HG03139 (cell line): ENCODE data around the gene LTA4H.
"Not testable (repeated sequence)": the region's sequence is repeated elsewhere in the genome, so short reads cannot be mapped to it uniquely, and the experiment has no call there.

Experiments
- ATAC-seq: cut with Tn5 transposase; IDR thresholded peaks from one replicate; pipeline ENCODE4 v1.9.1; 2021; ENCODE audit not compliant: unreplicated experiment

The LTA4H gene

GRCh38 chr12:95993907-95994306, 41.5 kb downstream of the LTA4H start:
- no peak for ATAC-seq

GRCh38 chr12:95990136-95990535, 45.3 kb downstream of the LTA4H start:
- ATAC-seq, result no peak

GRCh38 chr12:95989504-95990123, 45.8 kb downstream of the LTA4H start:
- ATAC-seq, result no peak

- no peak for ATAC-seq
These were observed 46.7 kb downstream of the LTA4H start for GRCh38 chr12:95988506-95989275.

GRCh38 chr12:95986635-95987570, 48.5 kb downstream of the LTA4H start:
- no peak for ATAC-seq

GRCh38 chr12:95984682-95985081, 50.7 kb downstream of the LTA4H start:
- no peak for ATAC-seq

GRCh38 chr12:95982602-95983001, 52.8 kb downstream of the LTA4H start:
- no peak for ATAC-seq

GRCh38 chr12:95980437-95980836, 55.0 kb downstream of the LTA4H start:
- ATAC-seq, result no peak

- ATAC-seq, result no peak
These were observed 56.6 kb downstream of the LTA4H start for GRCh38 chr12:95978774-95979173.

- ATAC-seq, result no peak
These were observed 57.0 kb downstream of the LTA4H start for GRCh38 chr12:95978351-95978750.

GRCh38 chr12:95977764-95978305, 57.6 kb downstream of the LTA4H start:
- no peak for ATAC-seq

- ATAC-seq, result no peak
These were observed 59.0 kb downstream of the LTA4H start for GRCh38 chr12:95976416-95976832.

- no peak for ATAC-seq
These were observed 59.9 kb downstream of the LTA4H start for GRCh38 chr12:95975491-95975890.

GRCh38 chr12:95974358-95974757, 61.0 kb downstream of the LTA4H start:
- ATAC-seq, result no peak

- ATAC-seq, result no peak
These were observed 62.4 kb downstream of the LTA4H start for GRCh38 chr12:95972832-95973456.

- no peak for ATAC-seq
These were observed 64.5 kb downstream of the LTA4H start for GRCh38 chr12:95970905-95971304.

GRCh38 chr12:95969116-95969515, 66.3 kb downstream of the LTA4H start:
- ATAC-seq, result not testable (repeated sequence)

- no peak for ATAC-seq
These were observed 68.1 kb downstream of the LTA4H start for GRCh38 chr12:95967301-95967700.

- no peak for ATAC-seq
These were observed 69.0 kb downstream of the LTA4H start for GRCh38 chr12:95966287-95966870.

- no peak for ATAC-seq
These were observed 72.3 kb downstream of the LTA4H start for GRCh38 chr12:95963096-95963495.
